Ectodermal cell (in vitro differentiated cells): ENCODE data around the gene ATXN7.

Experiments
- H3K27ac ChIP-seq: 2 replicates; pipeline ENCODE4 v1.7.0; 2013; ENCODE audit warnings: mild to moderate bottlenecking, low read depth, low read length; ENCODE audit not compliant: insufficient read depth, poor library complexity, severe bottlenecking
- H3K27me3 ChIP-seq: 2 replicates; pipeline ENCODE4 v1.7.0; 2013; ENCODE audit warnings: mild to moderate bottlenecking, low read length; ENCODE audit not compliant: insufficient read depth, control insufficient read depth, poor library complexity, severe bottlenecking
- H3K36me3 ChIP-seq: one replicate; pipeline ENCODE4 v1.7.0; 2013; ENCODE audit warnings: low read length; ENCODE audit not compliant: control insufficient read depth, insufficient read depth
- H3K4me1 ChIP-seq: one replicate; pipeline ENCODE4 v1.7.0; 2013; ENCODE audit warnings: low read length; ENCODE audit not compliant: control insufficient read depth, insufficient read depth
- H3K4me3 ChIP-seq: 2 replicates; pipeline ENCODE4 v1.7.0; 2013; ENCODE audit warnings: low read depth, low read length, control low read depth; ENCODE audit not compliant: insufficient read depth
- H3K9me3 ChIP-seq: 2 replicates; pipeline ENCODE4 v1.7.0; 2013; ENCODE audit warnings: mild to moderate bottlenecking, low read length, moderate library complexity; ENCODE audit not compliant: control insufficient read depth
- WGBS, 2 experiments: methylation state at CpG; one replicate each; pipeline ENCODE4 v1.1.7; 2013; ENCODE audit warnings: missing lambda C conversion rate in 2 of 2; 5-methylcytosine and 5-hydroxymethylcytosine counted together

ATXN7 gene

DNA sequence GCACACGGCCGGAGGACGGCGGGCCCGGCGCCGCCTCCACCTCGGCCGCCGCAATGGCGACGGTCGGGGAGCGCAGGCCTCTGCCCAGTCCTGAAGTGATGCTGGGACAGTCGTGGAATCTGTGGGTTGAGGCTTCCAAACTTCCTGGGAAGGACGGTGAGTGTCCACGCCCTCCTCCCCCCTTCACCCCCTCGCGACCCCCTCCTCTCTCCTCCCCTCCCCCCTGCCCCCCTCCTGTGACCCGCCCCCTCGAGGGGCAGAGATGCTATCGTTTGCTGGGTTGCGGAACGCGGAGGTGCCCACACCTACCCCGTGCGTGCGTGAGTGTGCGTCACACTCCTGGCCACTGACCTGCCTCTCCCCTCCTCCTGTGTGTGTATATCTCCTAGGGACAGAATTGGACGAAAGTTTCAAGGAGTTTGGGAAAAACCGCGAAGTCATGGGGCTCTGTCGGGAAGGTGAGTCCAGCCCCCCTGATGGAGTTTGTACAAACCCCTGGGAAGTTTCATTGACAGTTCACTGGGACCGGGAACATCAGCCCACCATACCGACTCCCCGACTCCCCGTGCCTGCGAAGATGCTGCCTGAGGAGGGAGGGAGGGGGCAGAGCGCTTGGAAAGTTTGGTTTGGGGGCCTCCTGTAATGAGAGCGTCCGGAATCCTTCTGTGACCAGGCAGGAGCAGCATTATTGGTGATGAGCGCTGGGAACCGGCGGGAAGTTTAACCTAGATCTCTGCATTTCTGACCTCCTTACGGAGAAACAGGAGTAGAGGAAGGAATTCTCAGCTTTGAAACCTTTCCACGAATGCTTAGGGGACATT is 49.3 kb downstream of the ATXN7 start:
- 2% methylated on average over 43 to 44 of the region's 46 CpGs for WGBS, 2 experiments
- peaks cover 9% of the 10 kb centered on the region for H3K4me1 ChIP-seq
- H3K27ac ChIP-seq = no peak overlapping the region
- H3K36me3 ChIP-seq = peaks cover 13% of the 10 kb centered on the region
- H3K9me3 ChIP-seq = no peaks in the 10 kb centered on the region
- H3K27me3 ChIP-seq = peaks cover 17% of the 10 kb centered on the region
- H3K4me3 ChIP-seq = peak overlapping the region; percentile 61

DNA sequence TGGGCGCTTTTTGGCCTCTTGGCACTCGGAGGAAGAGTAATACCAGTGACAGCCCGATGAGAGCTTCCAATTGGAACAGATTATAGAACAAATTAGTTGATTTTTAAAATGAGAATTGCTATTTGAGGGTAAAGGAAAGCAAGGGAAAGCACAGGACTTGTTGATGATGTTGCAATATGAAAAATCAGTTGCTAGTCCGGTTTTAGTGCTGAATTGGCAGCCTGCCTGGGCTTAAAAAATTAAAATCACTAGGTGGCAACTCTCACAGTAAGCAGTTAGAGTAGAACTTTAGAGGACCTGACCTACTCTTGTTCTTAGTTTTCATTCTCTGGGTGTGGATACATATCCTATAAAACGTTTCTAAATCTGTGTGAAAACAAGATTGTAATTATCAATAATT is 50.6 kb downstream of the ATXN7 start:
- Histone ChIP-seq H3K27me3 (peaks cover 17% of the 10 kb centered on the region), H3K9me3 (no peaks in the 10 kb centered on the region), H3K4me1 (peaks cover 9% of the 10 kb centered on the region), H3K4me3 (no peak overlapping the region), H3K36me3 (peaks cover 13% of the 10 kb centered on the region), H3K27ac (no peak overlapping the region)
- 94 to 97% methylated on average over 5 of the region's 5 CpGs for WGBS, 2 experiments

DNA sequence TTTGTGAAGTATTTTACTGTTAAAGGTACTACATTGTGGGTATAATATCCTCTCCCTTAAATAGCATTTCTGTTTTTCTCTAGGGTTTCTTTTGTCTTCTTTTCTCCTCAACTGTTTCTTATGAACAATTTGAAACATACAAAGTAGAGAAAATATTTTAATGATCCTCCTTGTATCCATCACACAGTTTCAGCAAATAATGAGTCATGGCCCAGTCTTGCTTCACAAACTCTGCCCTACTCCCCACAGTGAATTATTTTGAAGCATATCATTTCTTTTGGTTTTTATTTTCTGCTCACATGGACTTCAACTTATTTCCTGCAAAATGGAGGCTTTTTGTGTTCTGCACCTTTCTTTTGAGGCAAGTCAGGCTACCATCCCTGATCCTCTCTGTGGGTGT is 54.7 kb downstream of the ATXN7 start:
- no peaks in the 10 kb centered on the region for H3K27me3 ChIP-seq
- no peak overlapping the region for H3K4me3 ChIP-seq
- H3K4me1 ChIP-seq = peaks cover 3% of the 10 kb centered on the region
- H3K9me3 ChIP-seq = no peaks in the 10 kb centered on the region
- H3K36me3 ChIP-seq = peaks cover 17% of the 10 kb centered on the region
- no peak overlapping the region for H3K27ac ChIP-seq

DNA sequence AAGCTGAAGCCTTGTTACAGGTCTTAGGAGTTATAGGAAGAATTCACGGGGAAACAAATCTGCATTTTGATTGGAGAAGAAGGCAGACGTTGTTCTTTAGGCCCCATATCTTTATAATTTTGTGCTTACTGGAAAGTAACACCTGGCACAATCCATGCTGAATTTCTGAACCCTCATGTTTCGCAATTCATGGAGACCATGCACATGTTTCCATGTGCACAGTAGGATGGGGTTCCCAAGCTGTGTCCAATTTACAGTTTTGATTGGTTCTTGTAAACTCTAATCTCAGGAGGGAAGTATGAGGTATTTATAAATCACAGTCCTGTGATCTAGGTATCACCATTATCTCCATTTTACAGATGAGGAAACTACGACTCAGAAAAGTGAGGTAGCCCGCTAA is 56.3 kb downstream of the ATXN7 start:
- no peaks in the 10 kb centered on the region for H3K9me3 ChIP-seq
- no peak overlapping the region for H3K27ac ChIP-seq
- WGBS, 2 experiments = 91 to 97% methylated on average over 5 of the region's 5 CpGs
- H3K4me1 ChIP-seq = no peaks in the 10 kb centered on the region
- H3K27me3 ChIP-seq = no peaks in the 10 kb centered on the region
- H3K4me3 ChIP-seq = no peak overlapping the region
- peaks cover 24% of the 10 kb centered on the region for H3K36me3 ChIP-seq

DNA sequence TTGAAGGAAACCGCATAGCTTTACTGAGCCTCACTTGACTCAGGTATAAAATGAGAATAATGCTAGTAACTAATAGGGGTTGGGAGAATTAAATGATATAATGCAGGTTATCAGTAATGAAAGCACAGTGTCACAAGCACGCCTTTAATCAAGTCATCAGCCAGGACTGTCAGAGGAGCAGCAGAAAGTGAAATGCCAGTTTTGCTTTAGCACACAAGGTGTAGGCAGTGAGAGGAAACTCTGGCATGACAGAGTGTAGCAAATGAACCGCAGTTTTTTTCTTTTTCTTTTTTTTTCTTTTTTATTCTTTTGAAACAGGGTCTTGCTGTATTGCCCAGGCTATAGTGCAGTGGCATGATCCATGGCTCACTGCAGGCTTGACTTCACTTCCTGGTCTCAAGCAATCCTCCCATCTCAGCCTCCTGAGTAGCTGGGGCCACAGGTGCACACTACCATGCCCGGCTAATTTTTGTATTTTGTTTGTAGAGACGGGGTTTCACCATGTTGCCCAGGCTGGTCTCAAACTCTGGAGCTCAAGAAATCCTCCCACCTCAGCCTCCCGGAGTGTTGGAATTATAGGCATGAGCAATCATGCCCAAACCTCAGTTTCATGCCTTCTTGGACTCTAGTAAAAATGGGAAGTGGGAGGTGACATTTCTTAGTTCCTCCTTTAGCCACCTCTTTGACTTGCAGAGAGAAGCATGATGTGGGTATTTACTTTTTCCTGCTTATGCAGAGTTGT is 58.2 kb downstream of the ATXN7 start:
- H3K4me3 ChIP-seq = no peak overlapping the region
- no peaks in the 10 kb centered on the region for H3K27me3 ChIP-seq
- 91 to 96% methylated on average over 6 of the region's 6 CpGs for WGBS, 2 experiments
- H3K27ac ChIP-seq = no peak overlapping the region
- no peaks in the 10 kb centered on the region for H3K9me3 ChIP-seq
- H3K36me3 ChIP-seq = peaks cover 29% of the 10 kb centered on the region
- H3K4me1 ChIP-seq = no peaks in the 10 kb centered on the region

DNA sequence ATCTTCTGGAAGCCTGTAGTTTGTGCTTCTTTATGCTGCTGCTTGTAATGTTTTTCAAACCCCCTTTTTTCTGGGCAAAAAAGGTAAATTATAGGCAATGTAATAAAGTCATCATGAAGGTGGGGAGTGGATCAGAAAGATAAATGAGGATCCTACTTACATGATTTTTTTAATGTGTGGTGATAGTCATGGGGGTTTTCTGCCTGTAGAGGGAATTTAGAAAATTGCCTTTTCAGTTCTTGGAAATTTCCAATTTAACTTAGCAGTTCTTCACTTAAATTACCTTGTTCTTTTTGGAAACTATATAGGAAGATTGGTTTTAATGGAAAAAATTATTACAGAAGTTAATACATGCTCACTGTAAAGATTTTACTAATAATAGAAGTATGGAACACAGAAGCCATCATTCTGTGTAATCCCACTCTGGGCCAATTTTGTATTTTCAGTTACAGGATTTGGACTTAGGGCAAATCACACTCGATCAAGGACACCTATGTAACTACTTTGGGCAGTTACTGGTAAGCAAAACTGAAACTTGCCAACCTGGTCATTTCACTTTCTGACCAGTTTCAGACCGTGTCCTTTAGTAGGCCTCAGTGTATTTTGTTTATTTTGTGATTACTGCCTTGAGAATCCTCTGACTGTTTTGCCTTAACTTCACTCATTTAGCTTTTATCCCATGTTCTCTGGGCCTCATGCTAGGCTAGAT is 59.0 kb downstream of the ATXN7 start:
- Histone ChIP-seq H3K27ac (no peak overlapping the region), H3K27me3 (no peaks in the 10 kb centered on the region), H3K4me1 (no peaks in the 10 kb centered on the region), H3K4me3 (no peak overlapping the region), H3K36me3 (peaks cover 23% of the 10 kb centered on the region), H3K9me3 (no peaks in the 10 kb centered on the region)
- 93 to 94% methylated on average over 2 of the region's 2 CpGs for WGBS, 2 experiments

DNA sequence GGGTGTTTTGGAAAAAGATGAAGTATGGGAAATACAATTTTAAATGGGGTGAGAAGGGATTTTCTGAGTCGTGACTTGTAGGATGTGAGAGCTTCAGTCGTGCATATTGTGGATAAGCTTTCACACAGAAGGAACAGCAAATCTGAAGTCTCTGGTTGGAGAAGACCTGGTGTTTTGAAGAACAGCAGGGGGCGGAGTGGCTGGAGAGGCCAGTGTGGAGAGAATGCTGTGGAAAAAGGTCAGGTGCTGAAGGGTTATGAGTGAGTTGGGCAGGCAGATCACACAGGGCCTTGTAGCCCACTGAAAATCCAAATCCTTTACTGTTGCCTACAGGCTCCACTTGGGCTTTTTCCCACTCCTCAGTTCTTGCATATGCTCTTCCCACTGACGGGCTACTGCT is 62.6 kb downstream of the ATXN7 start:
- no peaks in the 10 kb centered on the region for H3K4me1 ChIP-seq
- H3K4me3 ChIP-seq = no peak overlapping the region
- no peaks in the 10 kb centered on the region for H3K9me3 ChIP-seq
- H3K36me3 ChIP-seq = peaks cover 22% of the 10 kb centered on the region
- 94 to 95% methylated on average over 4 of the region's 4 CpGs for WGBS, 2 experiments
- H3K27me3 ChIP-seq = no peaks in the 10 kb centered on the region
- no peak overlapping the region for H3K27ac ChIP-seq

DNA sequence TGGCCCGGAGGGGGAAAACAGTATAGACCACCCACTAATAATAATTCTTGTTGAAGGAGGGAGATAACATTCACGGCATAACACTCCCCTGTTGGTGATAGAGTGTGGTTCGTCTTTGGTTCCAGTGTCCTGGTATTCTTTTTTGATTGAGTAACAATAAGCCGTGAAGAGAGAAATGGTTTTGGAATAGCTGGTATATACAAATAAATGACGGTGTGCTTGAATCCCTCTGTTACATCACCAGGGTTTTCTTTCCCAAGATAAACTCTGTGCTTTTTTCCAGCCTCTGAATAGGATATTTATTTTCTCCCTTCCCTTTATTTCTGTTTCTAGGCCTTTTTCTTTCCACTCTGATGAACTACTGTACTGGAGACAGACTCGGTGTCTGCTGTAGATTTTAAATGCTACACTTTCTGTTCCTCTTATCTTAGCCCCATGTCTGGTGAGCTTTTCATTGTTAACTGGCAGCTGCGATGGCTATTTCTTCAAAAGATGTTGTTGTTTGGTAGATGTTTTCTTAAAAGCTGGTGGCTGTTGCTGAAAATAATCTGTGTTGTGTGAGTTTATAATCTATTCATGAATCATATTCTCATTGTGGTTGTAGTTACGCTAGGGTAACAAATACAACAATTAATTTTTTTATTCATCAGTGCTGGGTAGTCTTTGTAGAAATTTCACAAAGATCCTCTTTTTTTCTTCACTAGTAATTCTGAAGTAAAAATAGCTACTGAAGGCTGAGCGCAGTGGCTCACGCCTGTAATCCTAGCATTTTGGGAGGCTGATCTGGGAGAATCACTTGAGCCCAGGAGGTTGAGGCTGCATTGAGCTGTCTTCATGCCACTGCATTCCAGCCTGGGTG is 64.0 kb downstream of the ATXN7 start:
- Histone ChIP-seq H3K27me3 (no peaks in the 10 kb centered on the region), H3K36me3 (peaks cover 17% of the 10 kb centered on the region), H3K4me1 (no peaks in the 10 kb centered on the region), H3K9me3 (no peaks in the 10 kb centered on the region), H3K27ac (no peak overlapping the region), H3K4me3 (no peak overlapping the region)
- 90 to 95% methylated on average over 9 to 10 of the region's 10 CpGs for WGBS, 2 experiments

DNA sequence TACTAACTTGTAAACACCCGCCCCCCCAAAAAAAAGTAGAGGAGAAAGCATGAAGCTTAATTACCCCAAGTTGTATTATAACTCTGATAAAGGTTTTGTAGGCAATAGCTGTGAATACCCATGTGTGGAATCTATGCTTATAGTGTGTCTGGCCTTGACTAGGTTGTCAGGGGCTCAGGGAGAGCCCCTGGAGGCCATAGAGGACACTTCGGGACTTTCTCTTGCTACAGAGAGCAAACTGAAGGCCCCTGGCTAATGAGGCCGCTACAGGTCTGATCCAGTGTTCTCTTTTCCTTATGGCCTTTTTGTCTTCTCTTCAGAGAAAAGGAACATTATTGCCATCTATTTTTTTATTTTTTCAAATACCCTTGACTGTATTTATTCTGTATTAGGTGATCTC is 67.6 kb downstream of the ATXN7 start:
- no peaks in the 10 kb centered on the region for H3K36me3 ChIP-seq

More for the DNA sequence above, 67.6 kb downstream of the ATXN7 start:
- H3K27me3 ChIP-seq = no peaks in the 10 kb centered on the region
- no peaks in the 10 kb centered on the region for H3K4me1 ChIP-seq
- 83 to 89% methylated on average over 3 of the region's 3 CpGs for WGBS, 2 experiments
- no peak overlapping the region for H3K4me3 ChIP-seq
- H3K9me3 ChIP-seq = no peaks in the 10 kb centered on the region
- H3K27ac ChIP-seq = no peak overlapping the region
